A549 treated with AZD9567 at 1 μM for 4 hours (cell line): Measurements from ENCODE around the gene EDC3. TPM values are rescaled to one million over a fixed set of nuclear protein-coding genes. Genes with fewer than 3 reads are reported as not detected.

Source experiments
- total RNA-seq: library from RNA; stranded (reverse); fragments of 200-300 nt; extraction: Qiagen RNA extraction; gene quantifications from 5 replicates; pipeline ENCODE4 v1.2.3, GENCODE V29; 2022; ENCODE audit not compliant: insufficient read depth

EDC3 gene
- total RNA-seq = 18.9 to 23.7 TPM (median 20.1 TPM) in 5 replicates

GRCh38 chr15:74695597-74696397 is at the start of gene EDC3:
Gene EDC3 (minus strand): TSS chr15:74696024. CDS start chr15:74675124, 20,900 bp downstream.

GRCh38 chr15:74725225-74725774 is 29.5 kb upstream of the EDC3 start, which contains the start of gene CYP1A1:
Gene CYP1A1 (minus strand): TSS chr15:74725528. CDS start chr15:74723097, 2,431 bp downstream.

GRCh38 chr15:74615508-74616365 is 80.1 kb downstream of the EDC3 start, which contains the start of gene CLK3:
Gene CLK3 (plus strand): TSS chr15:74615836. CDS start chr15:74619197, 3,361 bp downstream.

Other genes with a start within 250 kb of the EDC3 start
- 38.5 to 57.4 TPM (median 42.3 TPM) in 5 replicates for gene UBL7, start 234.9 kb downstream of the EDC3 start, total RNA-seq
- 3.1 to 5.2 TPM (median 3.4 TPM) in 5 replicates for gene ARID3B, start 154.8 kb downstream of the EDC3 start, total RNA-seq
- gene CLK3, start 80.2 kb downstream of the EDC3 start, total RNA-seq = 31.5 to 59.5 TPM (median 35.6 TPM) in 5 replicates
- gene CYP1A1, start 29.5 kb upstream of the EDC3 start, total RNA-seq = 1.2 to 3.9 TPM (median 1.7 TPM) in 5 replicates
- not detected in 5 replicates for gene CYP1A2, start 52.8 kb upstream of the EDC3 start, total RNA-seq
- gene CSK, start 86.1 kb upstream of the EDC3 start, total RNA-seq = 60.3 to 69.4 TPM (median 64.0 TPM) in 5 replicates
- gene LMAN1L, start 116.8 kb upstream of the EDC3 start, total RNA-seq = not detected in 5 replicates
- gene CPLX3, start 130.6 kb upstream of the EDC3 start, total RNA-seq = 0.06 to 0.11 TPM (median 0.07 TPM) in 3 of 5 replicates, not detected in the others
- 24.1 to 42.4 TPM (median 39.7 TPM) in 5 replicates for gene ULK3, start 147.1 kb upstream of the EDC3 start, total RNA-seq
- 58.6 to 75.9 TPM (median 70.9 TPM) in 5 replicates for gene SCAMP2, start 177.3 kb upstream of the EDC3 start, total RNA-seq
- gene MPI, start 194.0 kb upstream of the EDC3 start, total RNA-seq = 24.8 to 33.8 TPM (median 31.8 TPM) in 5 replicates
- 32.8 to 41.8 TPM (median 38.4 TPM) in 5 replicates for gene FAM219B, start 210.8 kb upstream of the EDC3 start, total RNA-seq
- 549 to 606 TPM (median 573 TPM) in 5 replicates for gene COX5A, start 242.0 kb upstream of the EDC3 start, total RNA-seq